Heart right ventricle (tissue), 16 donors: ENCODE results near the gene GSTK1. TPM values are rescaled to one million over a fixed set of nuclear protein-coding genes. Genes with fewer than 3 reads are reported as not detected.

ENCODE experiments used
- ATAC-seq, 8 donors: fragments of 200-7000 bp; cut with Tn5 transposase; one replicate each; pipeline ENCODE4 v1.9.1; 2020; ENCODE audit warnings: mild to moderate bottlenecking in 8 of 8, moderate library complexity in 8 of 8, moderate number of reproducible peaks in 1 of 8
- DNase-seq, 2 donors: peaks; one replicate each; pipeline ENCODE4 v3.0.0-alpha.2; 2020
- H3K27ac ChIP-seq, 10 donors: fragments of 200-600 bp; sonication (generic) in 2 of 10; one replicate each; pipeline versions ENCODE4 v1.5.0 to v1.8.0; 2020 to 2022; ENCODE audit warnings: mild to moderate bottlenecking in 3 of 10
- H3K27me3 ChIP-seq, 7 donors: fragments of 200-600 bp; one replicate each; pipeline ENCODE4 v1.8.0; 2021 to 2022; ENCODE audit warnings: mild to moderate bottlenecking in 2 of 7
- H3K36me3 ChIP-seq, 9 donors: fragments of 200-600 bp; sonication (generic) in 1 of 9; one replicate each; pipeline versions ENCODE4 v1.5.0 to v1.8.0; 2020 to 2022; ENCODE audit warnings: mild to moderate bottlenecking in 2 of 9
- H3K4me1 ChIP-seq, 9 donors: fragments of 200-600 bp; sonication (generic) in 1 of 9; one replicate each; pipeline versions ENCODE4 v1.5.0 to v1.8.0; 2020 to 2022; ENCODE audit warnings: mild to moderate bottlenecking in 4 of 9
- H3K4me3 ChIP-seq, 10 donors: fragments of 200-600 bp; sonication (generic) in 2 of 10; one replicate each; pipeline versions ENCODE4 v1.5.0 to v1.8.0; 2020 to 2022; ENCODE audit warnings: mild to moderate bottlenecking in 7 of 10, moderate library complexity in 2 of 10
- H3K9me3 ChIP-seq, 11 donors: fragments of 200-600 bp in 10 of 11; sonication (generic) in 2 of 11; one replicate each; pipeline versions ENCODE4 v1.5.0 to v1.8.0; 2013 to 2022; ENCODE audit warnings: mild to moderate bottlenecking in 2 of 11, control low read depth in 1 of 11, moderate library complexity in 1 of 11
- WGBS, 2 donors: extraction: QIAGEN DNeasy Blood & Tissue Kit; methylation state at CpG; one replicate each; pipeline ENCODE4 v1.1.7; 2013; ENCODE audit warnings: inconsistent platforms in 1 of 2; 5-methylcytosine and 5-hydroxymethylcytosine counted together
- intact Hi-C, 10 donors: fragments of 100-400 bp; cut with DNase I; formaldehyde crosslinking; loops; one replicate each; pipeline versions ENCODE4 v1.11.1 to v1.14.2; 2022
- polyA plus RNA-seq, 2 donors: library from polyadenylated mRNA; stranded (reverse); fragments of 200-250 nt; gene quantifications; one replicate each; pipeline ENCODE4 v1.2.3, GENCODE V29; 2013
- total RNA-seq, 10 donors: library from RNA; stranded (reverse); fragmentation: NEBNext Ultra II Directional in 3 of 10; extraction: Animal tissue kit (Norgen Biotek cat#: 25700) in 3 of 10; gene quantifications; one replicate each; pipeline versions ENCODE4 v1.2.1 to v1.2.4, GENCODE V29; 2021 to 2023
- TF ChIP-seq, protein P1 (sequence below), 9 donors: fragments of 200-600 bp; sonication (generic) in 2 of 9; IDR thresholded peaks; one replicate each; pipeline versions ENCODE4 v1.5.0 to v1.8.0; 2021 to 2022; ENCODE audit warnings: antibody characterized with exemption in 9 of 9, mild to moderate bottlenecking in 5 of 9, moderate library complexity in 1 of 9
- donor health status: Arrhythmogenic right ventricular cardiomyopathy.
- donor health status: ischemic (EF 13 %, LVEDD 7.1; RV severe dilation, severe dysfunction).
- donor health status: healthy with polysubstance abuse.
- donor health status: DM: no; HTN: yes; CAD: no.
- donor health status: DM: no; HTN: no; CAD: no.
- donor health status: ischemic (EF 25% LVEDD 6.9; RV normal size, moderate dysfunction).
- donor health status: ischemic (EF 25% LVEDD 5.7; RV mildly dilated, moderate dysfunction).
- donor health status: healthy.
- donor health status: DM: yes; HTN: yes; CAD: no.
- donor health status: Ischemic cardiomyopathy.
- donor health status: ischemic (EF 35%, LVEDD 5.7; RV mildly dilated, moderate dysfunction).
- donor health status: nonischemic (EF 11% LVEDD 7.7; RV severe dilation, severe dysfunction).
- donor health status: DM: yes; HTN: yes; CAD: no.
- donor health status: PGD.
- donor health status: ischemic (EF 29% LVEDD 5.4; RV normal size, mild dysfunction).
- donor health status: nonischemic (EF 23%, LVEDD 6.1; RV moderate dilation, normal function).

The GSTK1 gene
- total and polyA plus RNA-seq, 12 donors = 136 to 317 (median 269) TPM

DNA sequence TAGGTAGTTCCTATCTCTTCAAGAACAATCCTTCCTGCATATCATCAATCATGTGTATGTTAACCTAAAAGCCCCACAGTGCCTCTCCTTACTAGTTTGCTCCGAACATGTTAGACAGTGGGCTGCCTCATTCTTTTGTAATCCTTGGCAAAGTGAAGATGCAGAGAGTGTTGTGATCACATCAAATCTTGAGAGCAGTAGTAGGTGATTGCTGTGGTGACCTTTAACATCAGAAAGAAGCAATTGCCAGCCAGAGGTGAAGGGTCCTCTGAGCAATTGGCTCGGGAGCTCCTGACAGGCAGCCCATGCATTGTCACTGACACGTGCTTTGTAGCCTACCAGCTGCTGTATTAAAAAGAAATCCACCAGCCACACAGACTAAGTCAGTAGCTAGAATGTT is 19.6 kb upstream of the GSTK1 start:
- TF ChIP-seq, protein P1, sequence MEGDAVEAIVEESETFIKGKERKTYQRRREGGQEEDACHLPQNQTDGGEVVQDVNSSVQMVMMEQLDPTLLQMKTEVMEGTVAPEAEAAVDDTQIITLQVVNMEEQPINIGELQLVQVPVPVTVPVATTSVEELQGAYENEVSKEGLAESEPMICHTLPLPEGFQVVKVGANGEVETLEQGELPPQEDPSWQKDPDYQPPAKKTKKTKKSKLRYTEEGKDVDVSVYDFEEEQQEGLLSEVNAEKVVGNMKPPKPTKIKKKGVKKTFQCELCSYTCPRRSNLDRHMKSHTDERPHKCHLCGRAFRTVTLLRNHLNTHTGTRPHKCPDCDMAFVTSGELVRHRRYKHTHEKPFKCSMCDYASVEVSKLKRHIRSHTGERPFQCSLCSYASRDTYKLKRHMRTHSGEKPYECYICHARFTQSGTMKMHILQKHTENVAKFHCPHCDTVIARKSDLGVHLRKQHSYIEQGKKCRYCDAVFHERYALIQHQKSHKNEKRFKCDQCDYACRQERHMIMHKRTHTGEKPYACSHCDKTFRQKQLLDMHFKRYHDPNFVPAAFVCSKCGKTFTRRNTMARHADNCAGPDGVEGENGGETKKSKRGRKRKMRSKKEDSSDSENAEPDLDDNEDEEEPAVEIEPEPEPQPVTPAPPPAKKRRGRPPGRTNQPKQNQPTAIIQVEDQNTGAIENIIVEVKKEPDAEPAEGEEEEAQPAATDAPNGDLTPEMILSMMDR (IDR thresholded peaks at IDR 0.05) = no peak
- Histone ChIP-seq H3K36me3 (no peaks in the 10 kb centered on the region), H3K27me3 (no peaks in the 10 kb centered on the region), H3K27ac (no peak overlapping the region), H3K4me3 (no peak overlapping the region), H3K4me1 (peaks cover 0 to 55% (median 4%) of the 10 kb centered on the region in 9 donors), H3K9me3 (no peaks in the 10 kb centered on the region)
- 59 to 62% methylated on average over 3 of the region's 3 CpGs for WGBS, 2 donors
- intact Hi-C loops = loop anchor here in 9 of 10 donors (2.0 to 5.0 kb wide), 6 partner anchors 44 to 174 kb away; partner anchors contain the start of gene CASP2 (in 2 of the 9)
- DNase-seq (no peak), ATAC-seq (no peak)

DNA sequence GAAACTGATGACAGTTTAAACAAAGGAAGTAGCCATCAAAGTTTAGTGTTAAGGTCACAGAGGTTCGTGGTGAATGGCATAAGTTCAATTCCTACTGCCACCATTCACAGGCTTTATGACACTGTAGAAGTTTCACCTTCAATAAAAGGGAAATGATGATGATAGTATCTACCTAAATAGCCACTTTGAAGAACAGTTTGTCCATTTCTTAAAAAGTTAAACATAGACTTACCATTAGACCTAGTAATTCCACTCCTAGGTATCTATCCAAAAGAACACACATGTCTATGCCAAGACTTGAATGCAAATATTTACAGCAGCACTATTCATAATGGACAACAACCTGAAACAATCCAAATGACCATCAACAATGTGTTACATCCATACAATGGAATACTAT is 18.9 kb upstream of the GSTK1 start:
- Histone ChIP-seq H3K27ac (no peak overlapping the region), H3K27me3 (no peaks in the 10 kb centered on the region), H3K4me1 (peaks cover 0 to 55% (median 4%) of the 10 kb centered on the region in 9 donors), H3K36me3 (no peaks in the 10 kb centered on the region), H3K4me3 (no peak overlapping the region), H3K9me3 (peaks cover 0 to 1% (median 0%) of the 10 kb centered on the region in 11 donors)
- intact Hi-C loops = loop anchor here in 8 of 10 donors (5.0 kb wide), 4 partner anchors 43 to 173 kb away; partner anchors contain the start of gene CASP2 (in 2 of the 8)
- 60 to 68% methylated on average over 1 of the region's 1 CpG for WGBS, 2 donors
- DNase-seq = no peak
- no peak for ATAC-seq
- TF ChIP-seq, protein P1 (IDR thresholded peaks at IDR 0.05) = no peak

DNA sequence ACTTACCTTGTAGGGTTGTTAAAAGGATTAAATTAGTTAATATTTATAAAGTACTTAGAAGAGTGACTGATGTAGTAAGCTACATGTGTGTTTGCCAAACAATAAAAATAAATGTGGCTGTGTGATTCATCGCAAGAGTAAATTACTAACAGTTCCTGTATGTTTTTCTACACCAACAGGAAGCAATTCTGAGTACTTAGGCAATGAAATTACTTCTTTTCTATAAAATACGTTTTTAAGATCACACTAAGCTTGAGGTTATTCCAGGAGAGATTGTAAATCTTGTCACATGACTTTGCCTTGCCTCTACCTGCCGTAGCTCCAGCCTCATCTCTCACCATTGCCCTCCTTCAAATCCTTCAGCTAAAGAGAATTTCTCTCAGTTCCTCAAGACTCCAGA is 18.1 kb upstream of the GSTK1 start:
- Histone ChIP-seq H3K4me1 (peaks cover 0 to 63% (median 4%) of the 10 kb centered on the region in 9 donors), H3K27ac (peak overlapping the region in 1 of 10 donors; percentile 52), H3K36me3 (no peaks in the 10 kb centered on the region), H3K27me3 (no peaks in the 10 kb centered on the region), H3K4me3 (no peak overlapping the region), H3K9me3 (peaks cover 0 to 9% (median 0%) of the 10 kb centered on the region in 11 donors)
- no peak for ATAC-seq
- no peak for DNase-seq
- intact Hi-C loops = no loop called here
- WGBS, 2 donors = 57 to 65% methylated on average over 3 of the region's 3 CpGs
- TF ChIP-seq, protein P1 (IDR thresholded peaks at IDR 0.05) = no peak

DNA sequence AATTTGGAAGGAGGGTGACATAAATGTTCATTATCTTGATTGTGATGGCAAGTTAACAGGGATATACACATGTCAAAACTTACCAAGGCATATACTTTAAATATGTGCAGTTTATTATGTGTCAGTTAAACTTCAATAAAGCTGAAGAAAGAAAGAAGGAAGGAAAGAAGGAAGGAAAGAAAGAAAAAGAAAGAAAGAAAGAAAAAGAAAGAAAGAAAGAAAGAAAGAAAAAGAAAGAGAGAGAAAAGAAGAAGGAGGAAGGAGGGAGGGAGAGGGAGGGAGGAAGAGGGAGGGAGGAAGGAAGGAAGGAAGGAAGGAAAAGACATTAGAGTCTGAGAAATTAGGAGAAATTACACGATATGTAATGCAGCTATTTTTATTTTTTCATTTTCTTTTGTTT is 15.9 kb upstream of the GSTK1 start:
- 18 to 73% methylated on average over 1 of the region's 1 CpG for WGBS, 2 donors
- intact Hi-C loops = no loop called here
- peaks cover 0 to 10% (median 0%) of the 10 kb centered on the region in 11 donors for H3K9me3 ChIP-seq
- TF ChIP-seq, protein P1 (IDR thresholded peaks at IDR 0.05) = no peak
- H3K27me3 ChIP-seq = no peaks in the 10 kb centered on the region
- DNase-seq = no peak
- ATAC-seq = no peak
- H3K27ac ChIP-seq = no peak overlapping the region
- no peak overlapping the region for H3K4me3 ChIP-seq
- H3K4me1 ChIP-seq = peaks cover 0 to 72% (median 0%) of the 10 kb centered on the region in 9 donors
- H3K36me3 ChIP-seq = no peaks in the 10 kb centered on the region
